ENCODE data around the gene GIMAP2.

The GIMAP2 gene

GRCh38 chr7:150665896-150666295, 19.6 kb upstream of the GIMAP2 start:
- ATAC-seq, result no peak
- TF ChIP-seq TCF4 (CRISPR knock-in tag; IDR thresholded peaks at IDR 0.05; ENCODE audit: borderline replicate concordance) (no peak), SNAI2 (CRISPR knock-in tag; IDR thresholded peaks at IDR 0.05) (no peak), CREB5 (CRISPR knock-in tag; IDR thresholded peaks at IDR 0.05; ENCODE audit: low read depth) (no peak), CSRNP3 (CRISPR knock-in tag; IDR thresholded peaks at IDR 0.05) (no peak), CSDC2 (CRISPR knock-in tag; IDR thresholded peaks at IDR 0.05) (no peak), TSHZ2 (CRISPR knock-in tag; IDR thresholded peaks at IDR 0.05) (no peak), ZC3H10 (CRISPR knock-in tag; IDR thresholded peaks at IDR 0.05) (no peak), ISL1 (CRISPR knock-in tag; IDR thresholded peaks at IDR 0.05) (no peak), PATZ1 (CRISPR knock-in tag; IDR thresholded peaks at IDR 0.05; ENCODE audit: borderline replicate concordance) (no peak), RARB (CRISPR knock-in tag; IDR thresholded peaks at IDR 0.05) (no peak)

GRCh38 chr7:150666412-150666811, 19.1 kb upstream of the GIMAP2 start:
- ATAC-seq, result no peak
- TF ChIP-seq PATZ1 (CRISPR knock-in tag; IDR thresholded peaks at IDR 0.05; ENCODE audit: borderline replicate concordance) (no peak), ISL1 (CRISPR knock-in tag; IDR thresholded peaks at IDR 0.05) (no peak), CSRNP3 (CRISPR knock-in tag; IDR thresholded peaks at IDR 0.05) (no peak)

- no peak for ATAC-seq
- TF ChIP-seq TSHZ2 (CRISPR knock-in tag; IDR thresholded peaks at IDR 0.05) (no peak), TOX (CRISPR knock-in tag; IDR thresholded peaks at IDR 0.05; ENCODE audit: borderline replicate concordance) (no peak), ZC3H10 (CRISPR knock-in tag; IDR thresholded peaks at IDR 0.05) (no peak), ZFP30 (CRISPR knock-in tag; IDR thresholded peaks at IDR 0.05) (no peak), ZNF70 (CRISPR knock-in tag; IDR thresholded peaks at IDR 0.05) (no peak), ZFP3 (CRISPR knock-in tag; IDR thresholded peaks at IDR 0.05) (no peak), ZNF565 (CRISPR knock-in tag; conservative IDR thresholded peaks at IDR 0.05; ENCODE audit: low read depth) (no peak), TCF4 (CRISPR knock-in tag; IDR thresholded peaks at IDR 0.05; ENCODE audit: borderline replicate concordance) (no peak), BACH2 (CRISPR knock-in tag; IDR thresholded peaks at IDR 0.05; ENCODE audit: borderline replicate concordance) (no peak), CSDC2 (CRISPR knock-in tag; IDR thresholded peaks at IDR 0.05) (no peak), CREB5 (CRISPR knock-in tag; IDR thresholded peaks at IDR 0.05; ENCODE audit: low read depth) (no peak), ISL1 (CRISPR knock-in tag; IDR thresholded peaks at IDR 0.05) (no peak), PPARA (CRISPR knock-in tag; IDR thresholded peaks at IDR 0.05; ENCODE audit: borderline replicate concordance) (no peak), PATZ1 (CRISPR knock-in tag; IDR thresholded peaks at IDR 0.05; ENCODE audit: borderline replicate concordance) (no peak)
Measured at GRCh38 chr7:150668472-150668911, 17.0 kb upstream of the GIMAP2 start.
